Osteoblast (primary cell): ENCODE measurements around the gene ATP11C. TPM values are rescaled to one million over a fixed set of nuclear protein-coding genes. Genes with fewer than 3 reads are reported as not detected.
A peak's percentile ranks its signal among the peaks of the same experiment; 100 is the strongest.

Experiments
- DNase-seq: peaks from one replicate; pipeline ENCODE4 v3.0.0; 2011; ENCODE audit warnings: low spot score, mixed read lengths; ENCODE audit not compliant: insufficient read length; ENCODE audit errors: missing footprints
- H2AFZ ChIP-seq: 2 replicates; pipeline ENCODE4 v1.6.0; 2011; ENCODE audit warnings: mild to moderate bottlenecking, low read length
- H3K27ac ChIP-seq: 2 replicates; pipeline ENCODE4 v1.5.1; 2011; ENCODE audit warnings: mild to moderate bottlenecking, low read depth, low read length, moderate library complexity
- H3K27me3 ChIP-seq: 2 replicates; pipeline ENCODE4 v1.6.0; 2012; ENCODE audit warnings: mild to moderate bottlenecking, control low read depth, inconsistent platforms, low read length, moderate library complexity; ENCODE audit not compliant: insufficient read depth
- H3K36me3 ChIP-seq: 2 replicates; pipeline ENCODE4 v1.5.1; 2011; ENCODE audit warnings: mild to moderate bottlenecking, low read length, control low read depth, moderate library complexity; ENCODE audit not compliant: insufficient read depth
- H3K4me1 ChIP-seq: 2 replicates; pipeline ENCODE4 v1.5.1; 2011; ENCODE audit warnings: mild to moderate bottlenecking, low read length, control low read depth, moderate library complexity; ENCODE audit not compliant: insufficient read depth
- H3K4me2 ChIP-seq: 2 replicates; pipeline ENCODE4 v1.6.0; 2011; ENCODE audit warnings: mild to moderate bottlenecking, low read length; ENCODE audit not compliant: insufficient read depth
- H3K4me3 ChIP-seq: fragments of 200-600 bp; sonication (generic); 3 replicates; pipeline ENCODE4 v1.5.1; 2012; ENCODE audit warnings: mild to moderate bottlenecking, low read length, inconsistent platforms; ENCODE audit not compliant: insufficient read depth
- H3K79me2 ChIP-seq: 2 replicates; pipeline ENCODE4 v1.6.0; 2012; ENCODE audit warnings: mild to moderate bottlenecking, low read length, control low read depth, inconsistent platforms; ENCODE audit not compliant: insufficient read depth
- H3K9me3 ChIP-seq: 2 replicates; pipeline ENCODE4 v1.5.1; 2011; ENCODE audit warnings: low read depth, low read length, control low read depth
- H4K20me1 ChIP-seq: 2 replicates; pipeline ENCODE4 v1.6.0; 2012; ENCODE audit warnings: mild to moderate bottlenecking, low read length, control low read depth; ENCODE audit not compliant: insufficient read depth
- CTCF ChIP-seq: IDR thresholded peaks from 2 replicates; pipeline ENCODE4 v1.5.1; 2011; ENCODE audit warnings: mild to moderate bottlenecking, low read depth, low read length, moderate library complexity; ENCODE audit errors: extremely low read depth
- total RNA-seq: library from RNA; depleted of rRNA; stranded (reverse); fragments of >200 nt; gene quantifications from 2 replicates; pipeline ENCODE4 v1.2.3, GENCODE V29; 2012

The ATP11C gene
- total RNA-seq, 1 donor, result 72.0 TPM

GRCh38 chrX:139932073-139932900 lies 566 bp downstream of the ATP11C start:
- Histone ChIP-seq H4K20me1 (no peaks in the 10 kb centered on the region), H3K9me3 (no peaks in the 10 kb centered on the region), H3K36me3 (no peaks in the 10 kb centered on the region), H3K4me1 (peaks cover 5% of the 10 kb centered on the region), H3K4me3 (peak overlapping the region; percentile 80), H3K27me3 (no peaks in the 10 kb centered on the region), H3K79me2 (peaks cover 38% of the 10 kb centered on the region), H3K4me2 (peak overlapping the region; percentile 80), H3K27ac (peak overlapping the region; percentile 66), H2AFZ (no peak overlapping the region)
- peak; percentile 86 for DNase-seq
- TF ChIP-seq CTCF, result no peak

GRCh38 chrX:139931646-139932072 lies 1.2 kb downstream of the ATP11C start:
- Histone ChIP-seq H3K27ac (peak overlapping the region; percentile 51), H3K4me2 (peak overlapping the region; percentile 80), H3K36me3 (no peaks in the 10 kb centered on the region), H3K9me3 (no peaks in the 10 kb centered on the region), H3K79me2 (peaks cover 43% of the 10 kb centered on the region), H3K4me3 (peak overlapping the region; percentile 80), H3K4me1 (peaks cover 5% of the 10 kb centered on the region), H2AFZ (no peak overlapping the region), H3K27me3 (no peaks in the 10 kb centered on the region), H4K20me1 (no peaks in the 10 kb centered on the region)
- TF ChIP-seq CTCF, result no peak
- no peak for DNase-seq

GRCh38 chrX:139930916-139931645 lies 1.8 kb downstream of the ATP11C start:
- Histone ChIP-seq H3K27me3 (no peaks in the 10 kb centered on the region), H3K4me3 (peak overlapping the region; percentile 80), H3K4me1 (peaks cover 5% of the 10 kb centered on the region), H3K36me3 (no peaks in the 10 kb centered on the region), H3K27ac (peak overlapping the region; percentile 51), H2AFZ (peak overlapping the region; percentile 41), H4K20me1 (no peaks in the 10 kb centered on the region), H3K4me2 (peak overlapping the region; percentile 80), H3K79me2 (peaks cover 49% of the 10 kb centered on the region), H3K9me3 (no peaks in the 10 kb centered on the region)
- peak; percentile 80 for DNase-seq
- TF ChIP-seq CTCF, result no peak

- H3K4me3 ChIP-seq, result peak overlapping the region; percentile 80
- no peaks in the 10 kb centered on the region for H3K27me3 ChIP-seq
- peak overlapping the region; percentile 80 for H3K4me2 ChIP-seq
- H3K9me3 ChIP-seq, result no peaks in the 10 kb centered on the region
- peaks cover 5% of the 10 kb centered on the region for H3K4me1 ChIP-seq
- H3K36me3 ChIP-seq, result no peaks in the 10 kb centered on the region
- H3K79me2 ChIP-seq, result peaks cover 56% of the 10 kb centered on the region
- no peak overlapping the region for H3K27ac ChIP-seq
- H4K20me1 ChIP-seq, result no peaks in the 10 kb centered on the region
- no peak overlapping the region for H2AFZ ChIP-seq
- no peak for DNase-seq
- no peak for TF ChIP-seq CTCF
These were observed 2.5 kb downstream of the ATP11C start for GRCh38 chrX:139930401-139930800.
